SK-N-SH treated with all-trans-retinoic acid at 6 μM for 48 hours (cell line): ENCODE results near the gene AQP3.

Experiments used
- GLIS3 ChIP-seq: fragments of 250-450 bp; sonication (Bioruptor Pico); IDR thresholded peaks from 2 replicates; pipeline ENCODE4 v1.5.0; 2020; ENCODE audit warnings: mild to moderate bottlenecking, moderate library complexity
- ISL1 ChIP-seq: fragments of 250-450 bp; sonication (Bioruptor Pico); IDR thresholded peaks from 2 replicates; pipeline ENCODE4 v2.1.2; 2022; ENCODE audit warnings: mild to moderate bottlenecking, moderate library complexity
- RARB ChIP-seq: fragments of 250-450 bp; sonication (Bioruptor Pico); IDR thresholded peaks from 2 replicates; pipeline ENCODE4 v1.8.0; 2021; ENCODE audit warnings: mild to moderate bottlenecking, moderate library complexity
- TCF4 ChIP-seq: fragments of 250-450 bp; sonication (Bioruptor Pico); IDR thresholded peaks from 2 replicates; pipeline ENCODE4 v1.8.0; 2021; ENCODE audit warnings: mild to moderate bottlenecking, moderate library complexity, borderline replicate concordance
- TOX ChIP-seq: fragments of 250-450 bp; sonication (Bioruptor Pico); IDR thresholded peaks from 2 replicates; pipeline ENCODE4 v1.8.0; 2021; ENCODE audit warnings: mild to moderate bottlenecking, moderate library complexity, borderline replicate concordance
- ZFP30 ChIP-seq: fragments of 450-650 bp; formaldehyde crosslinking; IDR thresholded peaks from 2 replicates; pipeline ENCODE4 v1.5.0; 2022; ENCODE audit warnings: mild to moderate bottlenecking, moderate library complexity
- TF ChIP-seq, protein P1 (sequence below): fragments of 250-450 bp; sonication (Bioruptor Pico); IDR thresholded peaks from 2 replicates; pipeline ENCODE4 v1.5.1; 2021; ENCODE audit warnings: mild to moderate bottlenecking, moderate library complexity
- TF ChIP-seq, protein P2 (sequence below): fragments of 250-450 bp; sonication (Bioruptor Pico); IDR thresholded peaks from 2 replicates; pipeline ENCODE4 v1.5.0; 2020; ENCODE audit warnings: mild to moderate bottlenecking, moderate library complexity
- TF ChIP-seq, protein P3 (sequence below): fragments of 250-450 bp; sonication (Bioruptor Pico); IDR thresholded peaks from 2 replicates; pipeline ENCODE4 v1.8.0; 2021; ENCODE audit warnings: low read depth, mild to moderate bottlenecking, moderate library complexity, borderline replicate concordance
- TF ChIP-seq, protein P4 (sequence below): fragments of 250-450 bp; sonication (Bioruptor Pico); IDR thresholded peaks from 2 replicates; pipeline ENCODE4 v1.8.0; 2020; ENCODE audit warnings: mild to moderate bottlenecking, moderate library complexity, borderline replicate concordance

DNA sequence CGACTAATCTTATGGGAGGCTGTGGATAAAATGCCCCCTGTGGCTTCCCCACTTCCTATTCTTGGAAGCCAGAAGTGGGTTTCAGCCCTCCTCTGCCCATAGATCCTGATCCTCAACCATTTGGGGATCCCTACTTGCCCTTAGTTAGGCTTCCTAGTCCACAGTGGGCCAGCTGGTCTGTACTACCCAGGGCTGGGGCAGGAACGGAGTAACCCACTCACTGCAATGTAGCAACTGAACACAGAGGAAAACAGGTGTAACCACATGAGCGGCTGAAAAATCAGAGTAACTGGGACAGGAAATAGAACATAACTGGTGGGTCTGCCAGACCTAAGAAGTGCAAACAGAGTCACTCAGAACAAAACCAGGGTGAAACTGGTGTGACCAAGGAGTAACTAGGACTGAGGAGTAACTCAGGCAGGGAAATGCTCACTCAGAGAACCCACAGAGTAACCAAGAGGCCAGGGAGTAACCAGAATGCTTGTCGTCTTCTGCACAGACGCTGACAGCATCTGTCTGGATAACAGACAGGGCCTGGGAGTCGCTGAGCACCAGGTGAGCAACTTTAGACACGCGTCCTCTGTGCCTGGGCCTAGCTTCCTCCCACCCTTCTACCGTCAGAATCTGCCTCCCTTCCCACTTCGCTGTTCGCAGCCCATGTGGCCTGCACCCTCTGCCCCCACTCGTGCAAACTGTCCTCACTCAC is 1.0 kb downstream of the AQP3 start:
- TF ChIP-seq TCF4 (CRISPR knock-in tag) (no peak), ISL1 (CRISPR knock-in tag) (no peak), GLIS3 (no peak), ZFP30 (CRISPR knock-in tag) (no peak), TOX (no peak), RARB (CRISPR knock-in tag) (no peak)
- TF ChIP-seq, protein P1, sequence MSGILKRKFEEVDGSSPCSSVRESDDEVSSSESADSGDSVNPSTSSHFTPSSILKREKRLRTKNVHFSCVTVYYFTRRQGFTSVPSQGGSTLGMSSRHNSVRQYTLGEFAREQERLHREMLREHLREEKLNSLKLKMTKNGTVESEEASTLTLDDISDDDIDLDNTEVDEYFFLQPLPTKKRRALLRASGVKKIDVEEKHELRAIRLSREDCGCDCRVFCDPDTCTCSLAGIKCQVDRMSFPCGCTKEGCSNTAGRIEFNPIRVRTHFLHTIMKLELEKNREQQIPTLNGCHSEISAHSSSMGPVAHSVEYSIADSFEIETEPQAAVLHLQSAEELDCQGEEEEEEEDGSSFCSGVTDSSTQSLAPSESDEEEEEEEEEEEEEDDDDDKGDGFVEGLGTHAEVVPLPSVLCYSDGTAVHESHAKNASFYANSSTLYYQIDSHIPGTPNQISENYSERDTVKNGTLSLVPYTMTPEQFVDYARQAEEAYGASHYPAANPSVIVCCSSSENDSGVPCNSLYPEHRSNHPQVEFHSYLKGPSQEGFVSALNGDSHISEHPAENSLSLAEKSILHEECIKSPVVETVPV: no peak
- TF ChIP-seq, protein P2, sequence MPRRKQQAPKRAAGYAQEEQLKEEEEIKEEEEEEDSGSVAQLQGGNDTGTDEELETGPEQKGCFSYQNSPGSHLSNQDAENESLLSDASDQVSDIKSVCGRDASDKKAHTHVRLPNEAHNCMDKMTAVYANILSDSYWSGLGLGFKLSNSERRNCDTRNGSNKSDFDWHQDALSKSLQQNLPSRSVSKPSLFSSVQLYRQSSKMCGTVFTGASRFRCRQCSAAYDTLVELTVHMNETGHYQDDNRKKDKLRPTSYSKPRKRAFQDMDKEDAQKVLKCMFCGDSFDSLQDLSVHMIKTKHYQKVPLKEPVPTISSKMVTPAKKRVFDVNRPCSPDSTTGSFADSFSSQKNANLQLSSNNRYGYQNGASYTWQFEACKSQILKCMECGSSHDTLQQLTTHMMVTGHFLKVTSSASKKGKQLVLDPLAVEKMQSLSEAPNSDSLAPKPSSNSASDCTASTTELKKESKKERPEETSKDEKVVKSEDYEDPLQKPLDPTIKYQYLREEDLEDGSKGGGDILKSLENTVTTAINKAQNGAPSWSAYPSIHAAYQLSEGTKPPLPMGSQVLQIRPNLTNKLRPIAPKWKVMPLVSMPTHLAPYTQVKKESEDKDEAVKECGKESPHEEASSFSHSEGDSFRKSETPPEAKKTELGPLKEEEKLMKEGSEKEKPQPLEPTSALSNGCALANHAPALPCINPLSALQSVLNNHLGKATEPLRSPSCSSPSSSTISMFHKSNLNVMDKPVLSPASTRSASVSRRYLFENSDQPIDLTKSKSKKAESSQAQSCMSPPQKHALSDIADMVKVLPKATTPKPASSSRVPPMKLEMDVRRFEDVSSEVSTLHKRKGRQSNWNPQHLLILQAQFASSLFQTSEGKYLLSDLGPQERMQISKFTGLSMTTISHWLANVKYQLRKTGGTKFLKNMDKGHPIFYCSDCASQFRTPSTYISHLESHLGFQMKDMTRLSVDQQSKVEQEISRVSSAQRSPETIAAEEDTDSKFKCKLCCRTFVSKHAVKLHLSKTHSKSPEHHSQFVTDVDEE (CRISPR knock-in tag): no peak
- TF ChIP-seq, protein P3, sequence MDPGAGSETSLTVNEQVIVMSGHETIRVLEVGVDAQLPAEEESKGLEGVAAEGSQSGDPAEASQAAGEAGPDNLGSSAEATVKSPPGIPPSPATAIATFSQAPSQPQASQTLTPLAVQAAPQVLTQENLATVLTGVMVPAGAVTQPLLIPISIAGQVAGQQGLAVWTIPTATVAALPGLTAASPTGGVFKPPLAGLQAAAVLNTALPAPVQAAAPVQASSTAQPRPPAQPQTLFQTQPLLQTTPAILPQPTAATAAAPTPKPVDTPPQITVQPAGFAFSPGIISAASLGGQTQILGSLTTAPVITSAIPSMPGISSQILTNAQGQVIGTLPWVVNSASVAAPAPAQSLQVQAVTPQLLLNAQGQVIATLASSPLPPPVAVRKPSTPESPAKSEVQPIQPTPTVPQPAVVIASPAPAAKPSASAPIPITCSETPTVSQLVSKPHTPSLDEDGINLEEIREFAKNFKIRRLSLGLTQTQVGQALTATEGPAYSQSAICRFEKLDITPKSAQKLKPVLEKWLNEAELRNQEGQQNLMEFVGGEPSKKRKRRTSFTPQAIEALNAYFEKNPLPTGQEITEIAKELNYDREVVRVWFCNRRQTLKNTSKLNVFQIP (CRISPR knock-in tag): no peak
- TF ChIP-seq, protein P4, sequence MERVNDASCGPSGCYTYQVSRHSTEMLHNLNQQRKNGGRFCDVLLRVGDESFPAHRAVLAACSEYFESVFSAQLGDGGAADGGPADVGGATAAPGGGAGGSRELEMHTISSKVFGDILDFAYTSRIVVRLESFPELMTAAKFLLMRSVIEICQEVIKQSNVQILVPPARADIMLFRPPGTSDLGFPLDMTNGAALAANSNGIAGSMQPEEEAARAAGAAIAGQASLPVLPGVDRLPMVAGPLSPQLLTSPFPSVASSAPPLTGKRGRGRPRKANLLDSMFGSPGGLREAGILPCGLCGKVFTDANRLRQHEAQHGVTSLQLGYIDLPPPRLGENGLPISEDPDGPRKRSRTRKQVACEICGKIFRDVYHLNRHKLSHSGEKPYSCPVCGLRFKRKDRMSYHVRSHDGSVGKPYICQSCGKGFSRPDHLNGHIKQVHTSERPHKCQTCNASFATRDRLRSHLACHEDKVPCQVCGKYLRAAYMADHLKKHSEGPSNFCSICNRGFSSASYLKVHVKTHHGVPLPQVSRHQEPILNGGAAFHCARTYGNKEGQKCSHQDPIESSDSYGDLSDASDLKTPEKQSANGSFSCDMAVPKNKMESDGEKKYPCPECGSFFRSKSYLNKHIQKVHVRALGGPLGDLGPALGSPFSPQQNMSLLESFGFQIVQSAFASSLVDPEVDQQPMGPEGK: no peak
